Measurements from ENCODE around the gene ATP6V1B1. TPM values are rescaled to one million over a fixed set of nuclear protein-coding genes. Genes with fewer than 3 reads are reported as not detected.

Gene ATP6V1B1
- total and polyA plus RNA-seq, 2 of the 13 experiments (the other 11 are each of a cell fraction or from before 2014, with no cell fraction given), result 0.58 to 1.6 TPM

GRCh38 chr2:70994699-70995425 lies 59.2 kb downstream of the ATP6V1B1 start, which contains the start of gene TEX261 (continued):
- no peak for TF ChIP-seq CCAR2 (optimal IDR thresholded peaks at IDR 0.05; ENCODE audit: low read depth, low read length)
- TF ChIP-seq, protein P1, sequence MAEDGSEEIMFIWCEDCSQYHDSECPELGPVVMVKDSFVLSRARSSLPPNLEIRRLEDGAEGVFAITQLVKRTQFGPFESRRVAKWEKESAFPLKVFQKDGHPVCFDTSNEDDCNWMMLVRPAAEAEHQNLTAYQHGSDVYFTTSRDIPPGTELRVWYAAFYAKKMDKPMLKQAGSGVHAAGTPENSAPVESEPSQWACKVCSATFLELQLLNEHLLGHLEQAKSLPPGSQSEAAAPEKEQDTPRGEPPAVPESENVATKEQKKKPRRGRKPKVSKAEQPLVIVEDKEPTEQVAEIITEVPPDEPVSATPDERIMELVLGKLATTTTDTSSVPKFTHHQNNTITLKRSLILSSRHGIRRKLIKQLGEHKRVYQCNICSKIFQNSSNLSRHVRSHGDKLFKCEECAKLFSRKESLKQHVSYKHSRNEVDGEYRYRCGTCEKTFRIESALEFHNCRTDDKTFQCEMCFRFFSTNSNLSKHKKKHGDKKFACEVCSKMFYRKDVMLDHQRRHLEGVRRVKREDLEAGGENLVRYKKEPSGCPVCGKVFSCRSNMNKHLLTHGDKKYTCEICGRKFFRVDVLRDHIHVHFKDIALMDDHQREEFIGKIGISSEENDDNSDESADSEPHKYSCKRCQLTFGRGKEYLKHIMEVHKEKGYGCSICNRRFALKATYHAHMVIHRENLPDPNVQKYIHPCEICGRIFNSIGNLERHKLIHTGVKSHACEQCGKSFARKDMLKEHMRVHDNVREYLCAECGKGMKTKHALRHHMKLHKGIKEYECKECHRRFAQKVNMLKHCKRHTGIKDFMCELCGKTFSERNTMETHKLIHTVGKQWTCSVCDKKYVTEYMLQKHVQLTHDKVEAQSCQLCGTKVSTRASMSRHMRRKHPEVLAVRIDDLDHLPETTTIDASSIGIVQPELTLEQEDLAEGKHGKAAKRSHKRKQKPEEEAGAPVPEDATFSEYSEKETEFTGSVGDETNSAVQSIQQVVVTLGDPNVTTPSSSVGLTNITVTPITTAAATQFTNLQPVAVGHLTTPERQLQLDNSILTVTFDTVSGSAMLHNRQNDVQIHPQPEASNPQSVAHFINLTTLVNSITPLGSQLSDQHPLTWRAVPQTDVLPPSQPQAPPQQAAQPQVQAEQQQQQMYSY (CRISPR knock-in tag; IDR thresholded peaks at IDR 0.05), result 0 out of 2 replicates have a peak, but pooled peaks have one; percentile 2
- TF ChIP-seq, protein P2, sequence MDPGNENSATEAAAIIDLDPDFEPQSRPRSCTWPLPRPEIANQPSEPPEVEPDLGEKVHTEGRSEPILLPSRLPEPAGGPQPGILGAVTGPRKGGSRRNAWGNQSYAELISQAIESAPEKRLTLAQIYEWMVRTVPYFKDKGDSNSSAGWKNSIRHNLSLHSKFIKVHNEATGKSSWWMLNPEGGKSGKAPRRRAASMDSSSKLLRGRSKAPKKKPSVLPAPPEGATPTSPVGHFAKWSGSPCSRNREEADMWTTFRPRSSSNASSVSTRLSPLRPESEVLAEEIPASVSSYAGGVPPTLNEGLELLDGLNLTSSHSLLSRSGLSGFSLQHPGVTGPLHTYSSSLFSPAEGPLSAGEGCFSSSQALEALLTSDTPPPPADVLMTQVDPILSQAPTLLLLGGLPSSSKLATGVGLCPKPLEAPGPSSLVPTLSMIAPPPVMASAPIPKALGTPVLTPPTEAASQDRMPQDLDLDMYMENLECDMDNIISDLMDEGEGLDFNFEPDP (CRISPR knock-in tag; conservative IDR thresholded peaks at IDR 0.05), result no peak
- no peak for TF ChIP-seq EZH2 (conservative IDR thresholded peaks at IDR 0.05; ENCODE audit: low read depth, low read length)
- TF ChIP-seq, protein P3, sequence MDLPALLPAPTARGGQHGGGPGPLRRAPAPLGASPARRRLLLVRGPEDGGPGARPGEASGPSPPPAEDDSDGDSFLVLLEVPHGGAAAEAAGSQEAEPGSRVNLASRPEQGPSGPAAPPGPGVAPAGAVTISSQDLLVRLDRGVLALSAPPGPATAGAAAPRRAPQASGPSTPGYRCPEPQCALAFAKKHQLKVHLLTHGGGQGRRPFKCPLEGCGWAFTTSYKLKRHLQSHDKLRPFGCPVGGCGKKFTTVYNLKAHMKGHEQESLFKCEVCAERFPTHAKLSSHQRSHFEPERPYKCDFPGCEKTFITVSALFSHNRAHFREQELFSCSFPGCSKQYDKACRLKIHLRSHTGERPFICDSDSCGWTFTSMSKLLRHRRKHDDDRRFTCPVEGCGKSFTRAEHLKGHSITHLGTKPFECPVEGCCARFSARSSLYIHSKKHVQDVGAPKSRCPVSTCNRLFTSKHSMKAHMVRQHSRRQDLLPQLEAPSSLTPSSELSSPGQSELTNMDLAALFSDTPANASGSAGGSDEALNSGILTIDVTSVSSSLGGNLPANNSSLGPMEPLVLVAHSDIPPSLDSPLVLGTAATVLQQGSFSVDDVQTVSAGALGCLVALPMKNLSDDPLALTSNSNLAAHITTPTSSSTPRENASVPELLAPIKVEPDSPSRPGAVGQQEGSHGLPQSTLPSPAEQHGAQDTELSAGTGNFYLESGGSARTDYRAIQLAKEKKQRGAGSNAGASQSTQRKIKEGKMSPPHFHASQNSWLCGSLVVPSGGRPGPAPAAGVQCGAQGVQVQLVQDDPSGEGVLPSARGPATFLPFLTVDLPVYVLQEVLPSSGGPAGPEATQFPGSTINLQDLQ (CRISPR knock-in tag; IDR thresholded peaks at IDR 0.05), result 0 out of 2 replicates have a peak, but pooled peaks have one; percentile 32
- TF ChIP-seq ZC3H13 (CRISPR knock-in tag; IDR thresholded peaks at IDR 0.05), result 0 out of 2 replicates have a peak, but pooled peaks have one; percentile 19
- TF ChIP-seq PHF21A (CRISPR knock-in tag; IDR thresholded peaks at IDR 0.05), result peak; percentile 86
- 0 out of 2 replicates have a peak, but pooled peaks have one; percentile 6 for TF ChIP-seq TBX2 (CRISPR knock-in tag; IDR thresholded peaks at IDR 0.05; ENCODE audit: borderline replicate concordance)
- TF ChIP-seq KAT8 (CRISPR knock-in tag; IDR thresholded peaks at IDR 0.05), result peak; percentile 69; the same call in 1 of the 2 replicates
- TF ChIP-seq, protein P4, sequence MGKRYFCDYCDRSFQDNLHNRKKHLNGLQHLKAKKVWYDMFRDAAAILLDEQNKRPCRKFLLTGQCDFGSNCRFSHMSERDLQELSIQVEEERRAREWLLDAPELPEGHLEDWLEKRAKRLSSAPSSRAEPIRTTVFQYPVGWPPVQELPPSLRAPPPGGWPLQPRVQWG (CRISPR knock-in tag; IDR thresholded peaks at IDR 0.05; ENCODE audit: borderline replicate concordance, low read depth), result no peak
- TF ChIP-seq ZNF260 (CRISPR knock-in tag; IDR thresholded peaks at IDR 0.05; ENCODE audit: borderline replicate concordance, low read depth), result no peak
- TF ChIP-seq TSC22D2 (CRISPR knock-in tag; IDR thresholded peaks at IDR 0.05; ENCODE audit: borderline replicate concordance), result no peak
- TF ChIP-seq HOXD1 (CRISPR knock-in tag; IDR thresholded peaks at IDR 0.05), result no peak
- TF ChIP-seq TAF1 (CRISPR knock-in tag; IDR thresholded peaks at IDR 0.05), result peak; percentile 30; the same call in 1 of the 2 replicates
- peak; percentile 59; the same call in 1 of the 2 replicates for TF ChIP-seq ZNF451 (CRISPR knock-in tag; IDR thresholded peaks at IDR 0.05)
- peak; percentile 47; the same call in 1 of the 2 replicates for TF ChIP-seq ZNF564 (CRISPR knock-in tag; IDR thresholded peaks at IDR 0.05)
- 0 out of 2 replicates have a peak, but pooled peaks have one; percentile 24 for TF ChIP-seq THAP7 (CRISPR knock-in tag; IDR thresholded peaks at IDR 0.05)

Measured in HepG2 (cell line).